Kidney (tissue), 14 donors: ENCODE results near the gene CCDC92B. TPM values are rescaled to one million over a fixed set of nuclear protein-coding genes. Genes with fewer than 3 reads are reported as not detected.
A peak's percentile ranks its signal among the peaks of the same experiment; 100 is the strongest.

Source experiments
- DNase-seq, 5 donors: peaks; one replicate each; pipeline ENCODE4 v3.0.0-alpha.2; 2013 to 2020
- FAIRE-seq: peaks from 2 replicates; lab custom pipeline; 2012; peaks lifted over from hg19 to GRCh38; lab: Jason Lieb, UNC
- H3K27ac ChIP-seq, 2 donors: one replicate each; pipeline ENCODE4 v1.7.0; 2013; ENCODE audit warnings: low read depth in 2 of 2, low read length in 2 of 2, inconsistent platforms in 1 of 2
- H3K27me3 ChIP-seq: one replicate; pipeline ENCODE4 v1.7.1; 2013; ENCODE audit warnings: low read length, inconsistent platforms; ENCODE audit not compliant: control insufficient read depth, insufficient read depth
- H3K36me3 ChIP-seq, 3 donors: one replicate each; pipeline versions ENCODE4 v1.7.0 to v1.7.1; 2013; ENCODE audit warnings: low read length in 3 of 3, control low read depth in 1 of 3, inconsistent platforms in 1 of 3; ENCODE audit not compliant: insufficient read depth in 3 of 3, control insufficient read depth in 2 of 3
- H3K4me1 ChIP-seq, 3 donors: one replicate each; pipeline versions ENCODE4 v1.7.0 to v1.7.1; 2013; ENCODE audit warnings: low read length in 3 of 3, inconsistent platforms in 1 of 3, low read depth in 1 of 3; ENCODE audit not compliant: control insufficient read depth in 2 of 3, insufficient read depth in 2 of 3
- H3K4me3 ChIP-seq, 3 donors: one replicate each; pipeline versions ENCODE4 v1.7.0 to v1.8.1; 2013; ENCODE audit warnings: low read length in 3 of 3, control low read depth in 1 of 3, inconsistent platforms in 1 of 3
- H3K9ac ChIP-seq, 3 donors: one replicate each; pipeline versions ENCODE4 v1.7.0 to v1.7.1; 2013; ENCODE audit warnings: low read length in 3 of 3, control low read depth in 1 of 3, inconsistent platforms in 1 of 3
- H3K9me3 ChIP-seq, 3 donors: one replicate each; pipeline versions ENCODE4 v1.7.0 to v1.7.1; 2013; ENCODE audit warnings: low read length in 3 of 3, control low read depth in 1 of 3, inconsistent platforms in 1 of 3; ENCODE audit not compliant: control insufficient read depth in 2 of 3, insufficient read depth in 1 of 3
- intact Hi-C: fragments of 100-400 bp; cut with DNase I; formaldehyde crosslinking; loops from one replicate; pipeline ENCODE4 v1.11.1; 2022
- polyA plus RNA-seq: library from polyadenylated mRNA; stranded (reverse); fragments of 350-450 nt; fragmentation: Illumina TruSeq; extraction: RNeasy Lipid Tissue Mini Kit (QIAGEN cat#74804); gene quantifications from one replicate; pipeline ENCODE4 v1.2.3, GENCODE V29; 2014; ENCODE audit warnings: low read depth, low replicate concordance; ENCODE audit not compliant: insufficient read depth
- total RNA-seq: library from RNA; stranded (reverse); fragmentation: NEBNext Ultra II Directional; extraction: Animal tissue kit (Norgen Biotek cat#: 25700); gene quantifications from one replicate; pipeline ENCODE4 v1.2.1, GENCODE V29; 2021
- TF ChIP-seq, protein P1 (sequence below): IDR thresholded peaks from 3 replicates; pipeline ENCODE4 v1.5.1; 2012; ENCODE audit warnings: mild to moderate bottlenecking, moderate library complexity, borderline replicate concordance; ENCODE audit not compliant: insufficient read depth; ENCODE audit errors: extremely low read depth
- donor health status: control.
- donor health status: control.
- donor health status: control.
- donor health status: control.
- donor health status: control.
- donor health status: DM: yes; HTN: yes; CAD: no.
- donor health status: Normal renal cell carcinoma (clear cell type).

Gene CCDC92B
- total and polyA plus RNA-seq, 2 donors from 2014 or later, result 0.11 to 1.0 TPM

DNA sequence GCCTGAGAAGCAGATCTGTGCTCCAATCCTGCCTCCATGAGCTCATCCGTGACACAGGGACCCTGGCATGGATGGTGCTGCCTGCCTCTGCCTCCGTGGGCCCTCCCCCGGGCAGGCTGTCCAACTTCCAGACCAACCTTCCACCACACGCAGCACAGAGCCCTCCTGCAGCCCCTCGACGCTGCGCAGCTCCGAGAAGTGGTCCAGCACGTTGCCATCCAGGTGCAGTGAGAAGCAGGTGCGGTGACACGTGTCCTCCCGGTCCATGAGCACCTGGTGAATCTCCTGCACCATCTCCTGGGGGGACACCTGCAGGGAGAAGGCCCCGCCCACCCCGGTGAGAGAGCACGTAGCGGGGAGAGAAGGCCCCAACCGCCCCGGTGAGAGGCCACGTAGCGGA, 46.3 kb downstream of the CCDC92B start:
- Histone ChIP-seq H3K9ac (no peak overlapping the region), H3K36me3 (peaks cover 0 to 27% (median 10%) of the 10 kb centered on the region in 3 donors), H3K27ac (no peak overlapping the region), H3K27me3 (no peaks in the 10 kb centered on the region), H3K9me3 (no peaks in the 10 kb centered on the region), H3K4me1 (peaks cover 0 to 17% (median 13%) of the 10 kb centered on the region in 3 donors), H3K4me3 (no peak overlapping the region)
- peak in 1 of 5 donors; percentile 49 for DNase-seq
- no peak for FAIRE-seq
- intact Hi-C loops, result no loop called here
- TF ChIP-seq, protein P1, sequence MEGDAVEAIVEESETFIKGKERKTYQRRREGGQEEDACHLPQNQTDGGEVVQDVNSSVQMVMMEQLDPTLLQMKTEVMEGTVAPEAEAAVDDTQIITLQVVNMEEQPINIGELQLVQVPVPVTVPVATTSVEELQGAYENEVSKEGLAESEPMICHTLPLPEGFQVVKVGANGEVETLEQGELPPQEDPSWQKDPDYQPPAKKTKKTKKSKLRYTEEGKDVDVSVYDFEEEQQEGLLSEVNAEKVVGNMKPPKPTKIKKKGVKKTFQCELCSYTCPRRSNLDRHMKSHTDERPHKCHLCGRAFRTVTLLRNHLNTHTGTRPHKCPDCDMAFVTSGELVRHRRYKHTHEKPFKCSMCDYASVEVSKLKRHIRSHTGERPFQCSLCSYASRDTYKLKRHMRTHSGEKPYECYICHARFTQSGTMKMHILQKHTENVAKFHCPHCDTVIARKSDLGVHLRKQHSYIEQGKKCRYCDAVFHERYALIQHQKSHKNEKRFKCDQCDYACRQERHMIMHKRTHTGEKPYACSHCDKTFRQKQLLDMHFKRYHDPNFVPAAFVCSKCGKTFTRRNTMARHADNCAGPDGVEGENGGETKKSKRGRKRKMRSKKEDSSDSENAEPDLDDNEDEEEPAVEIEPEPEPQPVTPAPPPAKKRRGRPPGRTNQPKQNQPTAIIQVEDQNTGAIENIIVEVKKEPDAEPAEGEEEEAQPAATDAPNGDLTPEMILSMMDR, result no peak

DNA sequence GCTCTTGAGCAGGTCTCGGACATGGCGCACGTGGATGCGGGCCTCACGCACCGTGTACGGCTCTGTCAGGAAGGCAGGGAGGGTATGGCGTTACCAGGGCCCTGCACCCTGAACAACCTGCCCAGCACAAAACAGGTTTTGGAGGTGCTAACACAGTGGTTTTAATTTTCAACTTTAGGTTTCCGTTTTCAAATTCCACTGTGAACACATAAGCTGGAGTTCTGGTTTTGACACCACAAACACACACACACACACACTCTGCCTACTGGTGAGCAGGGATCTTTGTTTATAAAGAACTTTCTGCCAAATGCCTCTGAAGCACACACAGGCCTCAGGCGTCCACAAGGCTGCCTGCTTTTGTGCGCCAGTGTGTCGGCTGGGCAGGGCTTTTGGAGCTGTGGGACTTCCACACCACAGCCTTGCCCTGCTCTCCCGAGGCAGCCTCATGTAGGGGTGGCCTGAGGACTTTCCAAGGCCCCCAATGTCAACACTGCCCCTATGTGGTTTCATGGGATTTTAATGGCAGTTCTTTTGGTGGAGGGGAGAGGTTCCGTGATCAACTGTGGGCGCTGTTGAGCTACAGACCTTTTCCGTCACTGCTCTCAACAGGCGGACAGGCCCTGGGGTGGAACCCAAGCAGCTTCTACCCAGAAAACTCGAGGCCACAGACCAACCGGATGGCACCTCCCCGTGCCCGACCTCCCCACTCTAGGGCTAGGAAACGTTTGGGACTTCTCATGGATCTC, 47.3 kb downstream of the CCDC92B start:
- DNase-seq (peak in 1 of 5 donors; percentile 61), FAIRE-seq (no peak)
- H3K27me3 ChIP-seq, result no peaks in the 10 kb centered on the region
- H3K4me3 ChIP-seq, result no peak overlapping the region
- no peaks in the 10 kb centered on the region for H3K9me3 ChIP-seq
- H3K9ac ChIP-seq, result no peak overlapping the region
- H3K4me1 ChIP-seq, result peaks cover 0 to 7% (median 6%) of the 10 kb centered on the region in 3 donors
- intact Hi-C loops, result no loop called here
- H3K27ac ChIP-seq, result no peak overlapping the region
- H3K36me3 ChIP-seq, result peaks cover 0 to 32% (median 10%) of the 10 kb centered on the region in 3 donors
- TF ChIP-seq, protein P1, result no peak

DNA sequence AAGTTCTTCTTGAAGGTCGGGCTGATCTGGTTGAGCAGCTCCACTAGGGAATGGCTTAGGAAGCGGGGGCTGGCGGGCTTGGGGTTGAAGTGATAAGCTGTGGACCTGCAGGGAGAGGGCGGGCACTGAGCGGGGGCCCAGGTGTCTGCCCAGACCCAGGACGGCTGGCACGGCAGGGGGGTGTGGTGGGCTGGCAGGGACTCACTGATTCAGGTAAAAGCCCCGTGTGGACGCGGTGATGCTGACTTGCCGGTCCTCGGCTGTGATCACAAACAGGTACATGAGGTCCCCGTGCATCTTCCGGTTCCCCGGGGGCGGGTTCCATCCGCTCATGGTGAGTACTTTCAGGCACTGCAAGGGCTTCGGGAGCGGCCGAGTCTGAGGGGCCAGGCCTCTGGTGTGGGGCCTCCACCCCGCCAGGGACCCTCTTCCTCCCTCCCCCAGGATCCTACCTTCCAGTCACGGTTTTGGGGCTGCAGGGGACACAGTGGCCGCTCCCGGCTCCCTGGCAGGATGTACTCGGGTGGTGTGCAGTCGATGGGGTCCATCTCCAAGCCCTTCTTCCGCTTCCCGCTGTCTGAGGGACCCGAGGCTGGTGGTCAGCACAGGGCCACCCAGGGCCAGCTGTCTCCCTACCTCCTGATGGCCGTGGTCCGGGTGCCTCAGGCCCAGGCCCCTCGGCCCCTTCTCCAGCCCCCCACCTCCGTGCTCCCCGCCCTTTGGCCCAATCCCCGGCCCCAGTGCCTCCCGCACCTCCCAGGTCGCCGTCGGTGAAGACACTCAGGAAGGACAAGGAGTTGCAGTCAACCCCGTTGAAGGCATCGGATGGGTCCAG, 48.1 kb downstream of the CCDC92B start:
- H3K27me3 ChIP-seq, result no peaks in the 10 kb centered on the region
- FAIRE-seq (no peak), DNase-seq (peak in 2 of 5 donors; percentile 26 to 78)
- H3K36me3 ChIP-seq, result peaks cover 0 to 32% (median 13%) of the 10 kb centered on the region in 3 donors
- no peaks in the 10 kb centered on the region for H3K9me3 ChIP-seq
- H3K4me3 ChIP-seq, result no peak overlapping the region
- H3K9ac ChIP-seq, result no peak overlapping the region
- intact Hi-C loops, result no loop called here
- peaks cover 0 to 3% (median 3%) of the 10 kb centered on the region in 3 donors for H3K4me1 ChIP-seq
- H3K27ac ChIP-seq, result no peak overlapping the region
- TF ChIP-seq, protein P1, result no peak
